Dedifferentiated amniotic fluid mesenchymal stem cell (primary cell): Measurements from ENCODE around the gene AZGP1.
"Not testable (repeated sequence)": the region's sequence is repeated elsewhere in the genome, so short reads cannot be mapped to it uniquely, and the experiment has no call there.

Experiments used
- DNase-seq: peaks from one replicate; pipeline ENCODE4 v3.0.0-alpha.2; 2016; ENCODE audit errors: extremely low spot score

The AZGP1 gene

GRCh38 chr7:99975782-99976521 lies at the start of gene AZGP1:
TSS of gene AZGP1 (minus strand) at chr7:99976031. CDS start at chr7:99976020, 11 bp downstream.
- no peak for DNase-seq

GRCh38 chr7:100024020-100024619 lies 48.3 kb upstream of the AZGP1 start:
- no peak for DNase-seq

GRCh38 chr7:100023526-100023925 lies 47.7 kb upstream of the AZGP1 start:
- no peak for DNase-seq

GRCh38 chr7:100022621-100023020 lies 46.8 kb upstream of the AZGP1 start:
- no peak for DNase-seq

- DNase-seq = no peak
These were observed 45.5 kb upstream of the AZGP1 start for GRCh38 chr7:100021297-100021696.

- DNase-seq = no peak
These were observed 44.1 kb upstream of the AZGP1 start for GRCh38 chr7:100019908-100020307.

GRCh38 chr7:100017875-100018274 lies 42.0 kb upstream of the AZGP1 start:
- DNase-seq = no peak

- no peak for DNase-seq
These were observed 41.5 kb upstream of the AZGP1 start for GRCh38 chr7:100017300-100017699.

- no peak for DNase-seq
These were observed 40.5 kb upstream of the AZGP1 start for GRCh38 chr7:100016215-100016901.

GRCh38 chr7:100015232-100016214 lies 39.7 kb upstream of the AZGP1 start, which contains the start of gene ZKSCAN1:
TSS of gene ZKSCAN1 (plus strand) at chr7:100015596. CDS start at chr7:100023507, 7,911 bp downstream.
- peak; percentile 92 for DNase-seq

GRCh38 chr7:100013328-100013676 lies 37.5 kb upstream of the AZGP1 start:
- no peak for DNase-seq

GRCh38 chr7:100012385-100013327 lies 36.8 kb upstream of the AZGP1 start:
- not testable (repeated sequence) for DNase-seq

- no peak for DNase-seq
These were observed 35.7 kb upstream of the AZGP1 start for GRCh38 chr7:100011516-100011915.

- no peak for DNase-seq
These were observed 35.1 kb upstream of the AZGP1 start for GRCh38 chr7:100010901-100011300.

GRCh38 chr7:100009952-100010351 lies 34.1 kb upstream of the AZGP1 start:
- not testable (repeated sequence) for DNase-seq

GRCh38 chr7:100008525-100008924 lies 32.7 kb upstream of the AZGP1 start:
- no peak for DNase-seq

- DNase-seq = no peak
These were observed 32.1 kb upstream of the AZGP1 start for GRCh38 chr7:100007887-100008286.

GRCh38 chr7:100003711-100004661 lies 28.2 kb upstream of the AZGP1 start:
- no peak for DNase-seq

GRCh38 chr7:100000239-100000638 lies 24.4 kb upstream of the AZGP1 start:
- DNase-seq = no peak
